ENCODE data around the gene SPIN1.

The SPIN1 gene

DNA sequence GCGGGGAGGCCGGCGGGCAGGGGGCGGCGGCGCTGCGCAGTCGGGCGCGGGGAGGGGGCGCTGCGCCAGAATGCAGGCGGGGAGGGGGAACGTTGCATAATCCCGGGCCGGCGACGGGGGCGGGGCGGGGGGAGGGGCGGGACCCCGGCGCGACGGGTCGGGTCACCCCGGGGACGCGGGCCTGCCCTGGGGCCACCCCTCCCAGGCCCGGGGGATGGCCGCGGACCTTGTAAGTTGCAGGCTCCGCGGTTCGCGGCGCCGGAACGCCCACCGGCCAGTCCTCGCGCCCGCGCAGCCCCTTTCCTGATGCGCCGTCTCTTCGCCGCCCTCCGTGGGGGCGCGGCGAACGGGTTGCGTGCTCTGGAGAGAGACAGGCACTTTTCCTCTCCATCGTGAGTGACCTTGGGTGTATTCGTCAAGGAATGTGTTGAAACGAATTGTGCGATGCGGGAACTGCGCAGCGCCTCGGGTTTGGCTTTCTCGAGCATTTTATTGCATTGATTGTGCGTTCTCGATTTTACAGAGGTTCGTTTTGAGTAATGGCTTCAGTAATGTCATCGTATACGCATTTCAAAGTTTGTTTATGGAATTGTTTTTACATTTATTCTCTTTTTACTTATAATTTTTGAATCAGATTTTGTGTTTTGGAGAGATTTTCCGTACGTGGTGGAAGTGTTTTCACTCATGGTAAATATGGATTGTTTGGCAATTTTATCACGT is 802 bp downstream of the SPIN1 start:
- Histone ChIP-seq H4K20me1 (ENCODE audit: insufficient read depth) (0 out of 2 replicates have a peak, but pooled peaks cover 3% of the 10 kb centered on the region), H3K27me3 (ENCODE audit: insufficient read depth, low read depth) (no peaks in the 10 kb centered on the region), H3K4me2 (peak overlapping the region; percentile 74), H2AFZ (ENCODE audit: low read depth) (peak overlapping the region; percentile 64; the same call in 1 of the 2 replicates), H3K36me3 (ENCODE audit: insufficient read depth) (no peaks in the 10 kb centered on the region), H3K4me3 (IDR thresholded peaks at IDR 0.05; ENCODE audit: insufficient read depth, low read depth, low read length) (no peak overlapping the region), H3K4me1 (ENCODE audit: low read depth, poor library complexity, severe bottlenecking) (peaks cover 18% of the 10 kb centered on the region), H3K27ac (no peak overlapping the region), H3K79me2 (ENCODE audit: insufficient read depth, low read depth) (peaks cover 44% of the 10 kb centered on the region), H3K9ac (peak overlapping the region; percentile 58; the same call in 1 of the 2 replicates)
- TF ChIP-seq, protein P1, sequence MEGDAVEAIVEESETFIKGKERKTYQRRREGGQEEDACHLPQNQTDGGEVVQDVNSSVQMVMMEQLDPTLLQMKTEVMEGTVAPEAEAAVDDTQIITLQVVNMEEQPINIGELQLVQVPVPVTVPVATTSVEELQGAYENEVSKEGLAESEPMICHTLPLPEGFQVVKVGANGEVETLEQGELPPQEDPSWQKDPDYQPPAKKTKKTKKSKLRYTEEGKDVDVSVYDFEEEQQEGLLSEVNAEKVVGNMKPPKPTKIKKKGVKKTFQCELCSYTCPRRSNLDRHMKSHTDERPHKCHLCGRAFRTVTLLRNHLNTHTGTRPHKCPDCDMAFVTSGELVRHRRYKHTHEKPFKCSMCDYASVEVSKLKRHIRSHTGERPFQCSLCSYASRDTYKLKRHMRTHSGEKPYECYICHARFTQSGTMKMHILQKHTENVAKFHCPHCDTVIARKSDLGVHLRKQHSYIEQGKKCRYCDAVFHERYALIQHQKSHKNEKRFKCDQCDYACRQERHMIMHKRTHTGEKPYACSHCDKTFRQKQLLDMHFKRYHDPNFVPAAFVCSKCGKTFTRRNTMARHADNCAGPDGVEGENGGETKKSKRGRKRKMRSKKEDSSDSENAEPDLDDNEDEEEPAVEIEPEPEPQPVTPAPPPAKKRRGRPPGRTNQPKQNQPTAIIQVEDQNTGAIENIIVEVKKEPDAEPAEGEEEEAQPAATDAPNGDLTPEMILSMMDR (conservative IDR thresholded peaks at IDR 0.05; ENCODE audit: low read depth, low read length) = no peak

DNA sequence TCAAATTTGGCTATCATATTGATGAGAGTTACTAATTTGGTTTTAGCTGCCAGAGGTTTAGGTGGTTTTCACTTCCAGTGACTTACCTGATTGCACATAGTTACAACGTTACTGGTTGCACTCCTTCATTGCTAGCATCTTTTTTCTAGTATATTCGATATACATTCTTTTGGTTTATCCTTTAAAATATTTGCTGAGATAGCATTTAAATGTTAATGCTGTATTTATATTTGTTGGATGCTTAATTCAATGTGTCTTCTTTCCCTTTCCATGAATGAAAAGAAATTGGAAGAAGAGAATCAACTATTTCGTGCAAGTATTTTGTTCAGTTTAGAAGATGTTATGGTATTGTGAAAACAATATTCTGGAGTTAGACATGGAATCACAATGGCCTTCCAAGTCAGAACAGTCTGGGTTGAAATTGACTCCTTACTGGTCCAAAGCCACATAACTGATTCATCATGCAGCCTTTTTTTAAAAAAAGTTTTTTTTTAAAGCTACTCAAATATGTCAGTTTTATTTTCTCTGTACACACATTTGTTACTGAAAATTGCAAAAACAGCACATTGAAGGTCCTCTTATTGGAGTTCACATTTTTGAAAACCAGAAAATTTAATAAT is 2.2 kb downstream of the SPIN1 start:
- H3K27me3 ChIP-seq (ENCODE audit: insufficient read depth, low read depth) = no peaks in the 10 kb centered on the region
- 0 out of 2 replicates have a peak, but pooled peaks cover 3% of the 10 kb centered on the region for H4K20me1 ChIP-seq (ENCODE audit: insufficient read depth)
- TF ChIP-seq, protein P1 (conservative IDR thresholded peaks at IDR 0.05; ENCODE audit: low read depth, low read length) = no peak
- H3K79me2 ChIP-seq (ENCODE audit: insufficient read depth, low read depth) = peaks cover 58% of the 10 kb centered on the region
- no peak overlapping the region for H3K9ac ChIP-seq
- no peak overlapping the region for H2AFZ ChIP-seq (ENCODE audit: low read depth)
- no peak overlapping the region for H3K4me3 ChIP-seq (IDR thresholded peaks at IDR 0.05; ENCODE audit: insufficient read depth, low read depth, low read length)
- no peak overlapping the region; the same call in 1 of the 2 replicates for H3K4me2 ChIP-seq
- H3K36me3 ChIP-seq (ENCODE audit: insufficient read depth) = no peaks in the 10 kb centered on the region
- peaks cover 18% of the 10 kb centered on the region for H3K4me1 ChIP-seq (ENCODE audit: low read depth, poor library complexity, severe bottlenecking)
- H3K27ac ChIP-seq = no peak overlapping the region

DNA sequence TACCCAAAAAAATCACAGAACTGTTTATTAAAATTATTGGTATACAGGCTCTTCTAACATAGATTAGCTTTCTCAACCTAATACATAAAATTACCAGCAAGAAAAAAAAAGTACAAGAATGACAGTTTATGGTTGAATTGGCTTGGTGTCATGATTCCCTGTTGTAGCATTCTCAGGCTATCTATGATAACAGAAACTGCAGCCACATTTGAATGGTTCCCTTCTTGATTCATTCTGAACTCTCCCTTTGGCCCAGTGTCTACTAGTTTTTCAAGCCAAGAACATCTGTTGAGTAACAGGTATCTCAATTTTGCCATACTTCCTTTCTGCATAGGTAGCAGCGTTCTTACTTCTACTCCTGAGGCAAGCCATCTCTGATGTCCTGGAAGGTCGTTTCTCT is 3.0 kb downstream of the SPIN1 start:
- Histone ChIP-seq H3K27me3 (ENCODE audit: insufficient read depth, low read depth) (no peaks in the 10 kb centered on the region), H3K4me3 (IDR thresholded peaks at IDR 0.05; ENCODE audit: insufficient read depth, low read depth, low read length) (no peak overlapping the region), H3K27ac (no peak overlapping the region), H3K36me3 (ENCODE audit: insufficient read depth) (no peaks in the 10 kb centered on the region), H3K79me2 (ENCODE audit: insufficient read depth, low read depth) (peaks cover 66% of the 10 kb centered on the region), H3K9ac (no peak overlapping the region), H2AFZ (ENCODE audit: low read depth) (no peak overlapping the region), H4K20me1 (ENCODE audit: insufficient read depth) (0 out of 2 replicates have a peak, but pooled peaks cover 3% of the 10 kb centered on the region), H3K4me2 (no peak overlapping the region), H3K4me1 (ENCODE audit: low read depth, poor library complexity, severe bottlenecking) (peaks cover 18% of the 10 kb centered on the region)
- TF ChIP-seq, protein P1 (conservative IDR thresholded peaks at IDR 0.05; ENCODE audit: low read depth, low read length) = no peak

DNA sequence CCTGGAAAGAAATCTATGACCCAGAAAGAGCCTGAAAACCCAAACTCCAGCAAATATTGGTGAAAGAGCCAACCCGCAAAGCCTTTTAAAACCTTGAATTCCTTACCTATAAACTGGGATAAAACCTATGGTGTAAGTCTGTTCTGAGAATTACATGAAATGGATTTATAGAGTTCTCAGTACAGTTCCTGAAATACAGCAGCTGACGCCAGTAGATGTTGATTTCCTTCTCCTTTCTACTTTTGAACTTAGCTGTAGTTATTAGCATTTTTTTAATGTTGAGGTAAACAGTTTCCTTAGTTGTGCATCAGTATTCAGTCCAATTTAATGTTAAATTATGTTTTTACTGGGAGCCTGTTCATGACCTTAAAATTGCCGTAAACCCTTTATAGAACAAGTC is 3.7 kb downstream of the SPIN1 start:
- no peak overlapping the region for H2AFZ ChIP-seq (ENCODE audit: low read depth)
- no peak overlapping the region for H3K4me2 ChIP-seq
- peaks cover 73% of the 10 kb centered on the region for H3K79me2 ChIP-seq (ENCODE audit: insufficient read depth, low read depth)
- no peak overlapping the region for H3K27ac ChIP-seq
- H4K20me1 ChIP-seq (ENCODE audit: insufficient read depth) = 0 out of 2 replicates have a peak, but pooled peaks cover 3% of the 10 kb centered on the region
- H3K4me1 ChIP-seq (ENCODE audit: low read depth, poor library complexity, severe bottlenecking) = peaks cover 18% of the 10 kb centered on the region
- no peak overlapping the region for H3K9ac ChIP-seq
- H3K27me3 ChIP-seq (ENCODE audit: insufficient read depth, low read depth) = no peaks in the 10 kb centered on the region
- no peaks in the 10 kb centered on the region for H3K36me3 ChIP-seq (ENCODE audit: insufficient read depth)
- TF ChIP-seq, protein P1 (conservative IDR thresholded peaks at IDR 0.05; ENCODE audit: low read depth, low read length) = no peak
- no peak overlapping the region for H3K4me3 ChIP-seq (IDR thresholded peaks at IDR 0.05; ENCODE audit: insufficient read depth, low read depth, low read length)

All from KMS-11 (cell line).